Measurements from ENCODE around the gene SLC52A3. TPM values are rescaled to one million over a fixed set of nuclear protein-coding genes. Genes with fewer than 3 reads are reported as not detected.
A peak's percentile ranks its signal among the peaks of the same experiment; 100 is the strongest.

The SLC52A3 gene
- polyA plus RNA-seq, 2 of the 4 experiments (the other 2 are of a cell fraction): 0.56 to 0.63 TPM

- Histone ChIP-seq H3K9me3 (peaks cover 3% of the 10 kb centered on the region; the same call in 1 of the 3 replicates), H3K27ac (no peak overlapping the region), H3K4me2 (no peak overlapping the region), H3K4me3 (no peak overlapping the region), H3K4me1 (no peaks in the 10 kb centered on the region)
- ChIA-PET POLR2A (no interaction called here), CTCF (interaction anchor here (1.4 to 1.6 kb wide), 2 partner anchors 25 to 28 kb away, joined by 3 read pairs; no protein-coding TSS in a partner anchor)
- whole genome bisulfite sequencing (ENCODE audit: missing lambda C conversion rate): 7% methylated on average over 2 of the region's 2 CpGs
- DNase-seq (ENCODE audit: low read depth in 1 of 2, low spot score in 1 of 2) (no peak), ATAC-seq (no peak), FAIRE-seq (no peak)
- TF ChIP-seq CHD2 (IDR thresholded peaks at IDR 0.05; ENCODE audit: low read length, partially characterized antibody) (no peak), E2F6 (IDR thresholded peaks at IDR 0.05; ENCODE audit: borderline replicate concordance, low read depth) (no peak), BHLHE40 (IDR thresholded peaks at IDR 0.05; ENCODE audit: low read depth, low read length) (no peak), MYC (IDR thresholded peaks at IDR 0.05; ENCODE audit: borderline replicate concordance, low read length) (no peak), KDM1A (IDR thresholded peaks at IDR 0.05; ENCODE audit: low read depth) (no peak), EHMT2 (IDR thresholded peaks at IDR 0.05; ENCODE audit: low read depth) (no peak), ZNF302 (CRISPR knock-in tag; IDR thresholded peaks at IDR 0.05) (no peak), MAX (IDR thresholded peaks at IDR 0.05) (no peak), TFCP2L1 (CRISPR knock-in tag; IDR thresholded peaks at IDR 0.05) (no peak), MAFK (IDR thresholded peaks at IDR 0.05; ENCODE audit: partially characterized antibody) (no peak), FOXS1 (CRISPR knock-in tag; IDR thresholded peaks at IDR 0.05) (no peak), ATOH8 (CRISPR knock-in tag; IDR thresholded peaks at IDR 0.05; ENCODE audit: low read depth) (no peak), PBX3 (IDR thresholded peaks at IDR 0.05) (no peak), RCOR1 (IDR thresholded peaks at IDR 0.05; ENCODE audit: low read depth, low read length) (no peak), CEBPB (IDR thresholded peaks at IDR 0.05) (no peak), JUNB (IDR thresholded peaks at IDR 0.05) (no peak), ZFP36 (IDR thresholded peaks at IDR 0.05; ENCODE audit: borderline replicate concordance, partially characterized antibody) (no peak), GATA3 (IDR thresholded peaks at IDR 0.05; ENCODE audit: borderline replicate concordance) (no peak), EHF (CRISPR knock-in tag; IDR thresholded peaks at IDR 0.05) (no peak)
Measured at GRCh38 chr20:791056-791455, 22.8 kb upstream of the SLC52A3 start.

- FAIRE-seq: peak; percentile 54
- Histone ChIP-seq H3K4me3 (no peak overlapping the region), H3K9me3 (peaks cover 24% of the 10 kb centered on the region), H3K4me2 (no peak overlapping the region), H3K4me1 (no peaks in the 10 kb centered on the region), H3K27ac (no peak overlapping the region)
- ATAC-seq: no peak
- DNase-seq (ENCODE audit: low read depth in 1 of 2, low spot score in 1 of 2): no peak
- ChIA-PET CTCF (no interaction called here), POLR2A (no interaction called here)
- TF ChIP-seq FOSL2 (IDR thresholded peaks at IDR 0.05): no peak
- TF ChIP-seq FOSL2 (CRISPR knock-in tag; IDR thresholded peaks at IDR 0.05): no peak
- TF ChIP-seq NR3C1 (IDR thresholded peaks at IDR 0.05): no peak
- TF ChIP-seq SMC3 (IDR thresholded peaks at IDR 0.05): no peak
- TF ChIP-seq KDM5A (IDR thresholded peaks at IDR 0.05): no peak
- TF ChIP-seq CTCF (IDR thresholded peaks at IDR 0.05): no peak
- WGBS (ENCODE audit: missing lambda C conversion rate): 2% methylated on average over 1 of the region's 1 CpG
Measured at GRCh38 chr20:787825-788224, 19.5 kb upstream of the SLC52A3 start.
